Glomerular visceral epithelial cell (primary cell): ENCODE data around the gene NECTIN1.

ENCODE experiments used
- DNase-seq: peaks from one replicate; pipeline ENCODE4 v3.0.0-alpha.2; 2016; ENCODE audit errors: extremely low spot score

NECTIN1 gene

DNA sequence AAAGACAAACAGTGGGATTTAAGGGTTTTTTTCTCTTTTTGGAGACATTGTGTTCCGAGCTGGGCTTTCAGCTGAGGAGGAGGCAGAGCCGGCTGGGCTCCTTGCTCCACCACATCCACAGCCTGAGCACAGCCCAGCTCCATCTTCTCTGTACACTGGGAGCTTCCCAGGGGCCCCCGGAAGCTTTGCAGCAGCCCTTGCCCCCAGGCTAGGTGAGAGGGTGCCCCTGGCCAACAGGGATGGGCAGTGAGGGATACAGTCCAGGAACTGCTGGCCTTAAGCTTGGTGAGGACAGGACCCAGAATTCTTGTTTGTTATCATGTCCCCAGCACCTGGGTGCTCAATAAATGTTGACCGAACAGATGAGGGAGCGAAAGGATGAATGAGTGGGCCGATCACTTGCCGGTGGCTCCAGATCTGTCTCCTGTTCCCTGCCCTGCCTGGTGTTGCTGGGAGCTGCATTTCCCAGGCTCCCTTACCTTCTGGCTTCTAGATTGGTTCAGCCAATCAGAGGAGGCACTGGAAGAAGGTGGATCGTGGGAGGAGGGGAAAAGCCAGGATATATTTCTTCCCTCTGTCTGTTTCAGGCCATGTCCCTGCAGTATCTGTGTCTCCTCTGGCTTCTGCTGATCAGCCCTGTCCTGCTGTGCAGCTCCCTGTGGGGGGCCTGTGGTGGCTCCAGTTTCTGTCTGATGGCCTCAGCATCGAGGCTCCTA lies 26.5 kb upstream of the NECTIN1 start:
- no peak for DNase-seq

DNA sequence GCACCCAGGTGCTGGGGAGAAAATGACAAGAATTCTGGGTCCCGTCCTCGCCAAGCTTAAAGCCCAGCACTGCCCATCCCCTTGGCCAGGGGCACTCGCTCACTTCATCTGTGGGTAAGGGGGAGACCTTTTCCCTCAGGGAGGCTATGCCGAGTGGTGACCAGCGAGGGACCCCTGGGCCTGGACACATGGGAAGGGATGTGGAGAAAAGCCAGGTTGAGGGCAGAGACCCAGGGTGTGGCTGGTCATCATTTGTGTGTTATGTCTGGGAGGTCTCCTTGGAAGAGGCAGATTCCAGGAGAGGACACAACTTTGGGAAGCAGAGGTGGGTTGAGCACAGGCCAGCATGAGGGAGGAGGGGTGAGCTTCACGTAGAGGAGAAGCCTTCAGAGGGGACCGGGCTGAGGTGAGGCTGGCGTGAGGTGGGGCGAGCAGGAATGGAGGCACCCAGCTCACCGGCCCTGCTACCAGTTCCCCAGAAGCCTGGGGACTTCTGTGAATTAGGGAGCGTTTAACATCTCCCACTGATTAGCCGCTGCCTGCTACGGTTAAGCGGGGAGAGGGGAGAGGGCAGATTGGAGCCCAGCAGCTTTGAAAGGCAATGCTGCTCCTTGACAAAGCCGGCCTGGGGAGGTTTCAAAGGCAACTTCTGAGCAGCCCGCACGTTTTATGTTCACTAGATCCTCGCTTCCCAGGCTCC lies 25.8 kb upstream of the NECTIN1 start:
- DNase-seq, result no peak

- no peak for DNase-seq
Measured at GRCh38 chr11:119754199-119754598, 25.2 kb upstream of the NECTIN1 start.

GRCh38 chr11:119752946-119753345 lies 23.9 kb upstream of the NECTIN1 start:
- DNase-seq, result no peak

DNA sequence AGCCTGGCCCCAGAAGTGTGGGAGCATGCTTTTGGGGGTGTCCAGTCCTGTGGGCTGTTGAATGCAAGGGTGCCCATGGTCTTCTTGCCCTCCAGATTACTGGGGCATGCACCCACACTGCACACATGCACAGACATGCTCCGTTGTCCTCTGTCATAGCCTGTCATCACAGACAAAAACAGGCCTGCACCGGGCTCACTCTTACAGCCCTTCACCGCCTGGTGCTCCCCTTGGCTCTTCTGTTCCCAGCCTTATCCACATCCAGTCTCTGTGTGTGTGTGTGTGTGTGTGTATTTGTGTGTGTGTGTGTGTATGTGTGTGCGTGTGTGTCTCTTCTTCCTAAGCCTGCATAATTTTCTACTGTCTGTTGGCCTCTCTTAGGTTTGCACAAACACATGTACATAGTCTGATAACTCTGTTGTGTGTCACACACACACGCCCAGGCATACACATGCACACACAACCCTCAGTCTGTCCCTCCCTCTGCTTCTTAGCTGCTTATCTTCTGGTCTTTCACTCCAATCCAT lies 23.4 kb upstream of the NECTIN1 start:
- DNase-seq, result no peak

- no peak for DNase-seq
Measured at GRCh38 chr11:119750056-119750455, 21.1 kb upstream of the NECTIN1 start.

GRCh38 chr11:119749006-119749565 lies 20.1 kb upstream of the NECTIN1 start:
- DNase-seq, result no peak

DNA sequence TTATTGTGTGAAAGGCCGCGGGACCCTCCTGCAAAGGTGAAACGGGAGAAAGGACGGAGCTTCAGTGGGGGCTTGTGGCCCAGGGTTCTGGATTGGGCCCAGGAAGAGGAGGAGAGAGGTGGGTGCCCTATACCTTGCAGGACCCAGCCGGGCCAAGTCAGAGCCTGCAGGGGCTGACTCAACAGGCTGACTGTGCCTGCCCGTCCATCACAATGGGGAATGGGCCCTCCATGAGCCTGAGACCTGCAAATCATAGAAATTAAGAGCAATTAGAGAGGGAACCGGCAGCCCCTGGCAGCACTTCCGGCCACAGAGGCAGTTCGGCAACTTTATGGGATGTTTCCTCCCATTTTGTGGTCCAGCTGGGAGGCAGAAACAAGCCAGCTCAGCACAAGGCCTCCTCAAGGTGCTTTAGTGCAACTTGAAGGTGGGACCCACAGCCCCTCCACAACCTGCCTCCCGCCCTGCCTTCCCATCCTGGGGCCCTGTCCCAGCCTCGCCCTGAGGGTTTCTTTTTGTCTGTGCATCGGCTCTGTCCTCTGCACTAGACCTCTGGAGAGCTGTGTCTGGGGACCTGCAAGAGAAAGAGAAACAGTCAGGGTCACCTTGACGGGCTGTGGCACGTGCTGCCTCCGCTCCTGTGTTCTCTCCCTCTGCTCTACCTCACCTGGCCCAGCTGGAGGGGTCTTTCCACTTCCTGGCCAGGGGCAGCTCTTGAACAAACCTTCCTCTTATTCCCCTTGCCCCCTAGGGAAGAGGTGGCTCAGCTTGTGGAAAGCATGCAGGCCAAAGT lies 19.1 kb upstream of the NECTIN1 start:
- DNase-seq, result no peak

DNA sequence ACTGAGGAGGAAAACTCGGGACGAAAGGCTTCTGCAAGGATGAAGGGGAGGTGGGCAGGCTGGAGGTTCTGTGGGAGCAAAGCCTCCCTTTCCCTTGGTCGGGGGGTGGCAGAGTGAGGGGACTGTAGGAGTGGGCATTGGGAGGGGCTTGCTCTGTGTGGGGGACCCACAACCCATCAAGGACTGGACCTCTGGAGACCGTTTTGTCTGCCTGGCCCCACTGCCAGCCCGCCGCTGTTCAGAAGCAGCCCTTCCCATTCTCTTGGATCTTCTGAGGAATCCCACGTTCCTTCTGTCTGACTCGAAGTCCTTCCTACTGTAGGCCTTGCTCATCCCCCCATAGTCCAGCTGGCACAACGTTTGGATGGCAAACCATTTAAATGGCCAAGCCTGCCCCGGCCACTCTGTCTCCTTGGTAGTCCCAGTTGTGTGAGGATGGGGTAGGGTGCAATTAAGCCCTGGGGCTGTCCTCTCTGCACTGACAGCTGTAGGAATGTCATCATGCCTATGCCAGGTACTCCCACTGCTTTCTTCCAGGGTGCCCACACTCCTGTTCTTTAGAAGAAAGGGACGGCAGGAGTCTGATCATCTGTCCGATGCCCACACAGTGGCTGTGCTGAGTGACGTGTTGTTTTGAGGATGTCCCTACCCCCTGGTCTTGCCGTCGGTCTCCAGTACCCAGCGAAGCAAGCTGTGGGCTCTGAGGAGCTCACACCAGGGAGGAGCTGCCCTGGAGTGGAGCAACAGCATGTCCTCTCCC lies 17.0 kb upstream of the NECTIN1 start:
- no peak for DNase-seq

DNA sequence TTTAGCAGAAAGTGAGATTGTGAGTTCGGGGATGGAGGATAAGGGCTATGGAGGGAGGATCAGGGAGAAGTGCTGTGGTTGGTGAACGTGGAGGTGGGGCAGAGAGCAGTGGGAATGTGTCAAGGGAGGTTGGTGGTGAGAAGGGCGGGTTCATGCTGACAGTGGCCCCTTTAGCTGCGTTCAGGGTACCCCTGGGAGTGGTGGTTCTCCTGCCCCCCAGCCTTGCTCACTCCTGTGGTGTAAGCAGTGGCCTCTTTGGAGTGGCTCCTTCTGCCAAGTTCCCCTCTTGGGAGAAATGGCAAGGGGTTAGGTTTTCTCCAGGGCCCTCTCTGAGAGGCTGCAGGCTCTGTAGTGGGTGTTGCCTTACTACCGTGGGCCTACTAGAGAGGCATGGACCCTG lies 16.1 kb upstream of the NECTIN1 start:
- DNase-seq, result no peak

- DNase-seq, result no peak
Measured at GRCh38 chr11:119744577-119744976, 15.6 kb upstream of the NECTIN1 start.

DNA sequence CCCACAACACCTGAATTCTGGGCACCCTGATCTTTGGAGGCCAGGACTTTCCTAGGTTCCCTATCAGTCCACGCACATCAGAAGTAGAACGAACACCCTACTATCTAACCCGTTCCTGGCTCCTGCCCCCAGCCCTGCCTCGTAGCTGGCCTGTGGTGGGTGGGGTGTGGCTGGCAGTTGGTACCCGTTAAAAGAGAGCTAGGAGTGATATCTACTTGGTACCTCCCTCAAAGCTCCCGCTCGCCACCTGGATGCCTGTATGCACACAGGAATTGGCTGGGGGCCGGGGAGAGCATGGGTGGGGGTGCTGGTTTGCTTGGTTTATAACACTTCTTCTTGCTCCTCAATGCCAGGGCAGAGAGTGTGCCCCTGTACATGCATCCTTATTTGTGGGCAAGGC lies 14.0 kb upstream of the NECTIN1 start:
- DNase-seq, result no peak

GRCh38 chr11:119742263-119742861 lies 13.4 kb upstream of the NECTIN1 start:
- no peak for DNase-seq

DNA sequence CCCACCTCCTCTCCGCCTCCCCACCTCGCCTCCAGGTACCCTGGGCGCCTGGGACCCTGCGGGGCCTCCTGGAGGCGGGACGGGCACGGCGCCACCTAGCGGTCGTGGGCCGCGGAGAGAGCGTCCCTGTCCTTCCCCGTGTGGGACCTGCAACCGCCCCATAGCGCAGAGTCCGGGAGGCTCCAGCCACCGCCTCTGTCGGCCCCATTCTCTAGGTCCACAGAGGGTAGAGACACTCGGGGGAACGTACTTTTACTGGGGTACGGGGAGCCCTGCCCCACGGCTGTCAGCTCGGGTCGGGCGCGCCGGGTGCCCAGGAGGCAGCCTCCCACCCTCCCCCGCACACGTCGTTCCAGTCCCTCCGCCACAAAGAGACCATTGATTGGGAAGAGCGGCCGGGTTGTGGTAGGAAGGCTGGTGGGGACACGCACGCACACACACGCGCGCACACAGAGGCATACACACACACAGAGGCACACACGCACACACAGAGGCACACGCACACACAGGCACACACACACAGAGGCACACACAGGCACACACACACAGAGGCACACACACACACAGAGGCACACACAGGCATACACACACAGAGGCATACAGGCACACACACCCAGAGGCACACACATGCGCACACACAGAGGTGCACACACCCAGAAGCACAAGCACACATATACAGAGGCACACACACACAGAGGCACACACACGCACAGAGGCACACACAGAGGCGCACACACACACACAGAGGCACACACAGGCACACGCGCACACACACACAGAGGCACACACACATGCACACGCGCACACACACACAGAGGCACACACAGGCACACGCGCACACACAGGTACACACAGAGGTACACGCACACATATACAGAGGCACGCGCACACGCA lies 12.6 kb upstream of the NECTIN1 start:
- peak; percentile 36 for DNase-seq

- DNase-seq, result no peak
Measured at GRCh38 chr11:119739975-119740374, 11.0 kb upstream of the NECTIN1 start.

- DNase-seq, result no peak
Measured at GRCh38 chr11:119739021-119739703, 10.2 kb upstream of the NECTIN1 start.

- no peak for DNase-seq
Measured at GRCh38 chr11:119738059-119738439, 9.0 kb upstream of the NECTIN1 start.

DNA sequence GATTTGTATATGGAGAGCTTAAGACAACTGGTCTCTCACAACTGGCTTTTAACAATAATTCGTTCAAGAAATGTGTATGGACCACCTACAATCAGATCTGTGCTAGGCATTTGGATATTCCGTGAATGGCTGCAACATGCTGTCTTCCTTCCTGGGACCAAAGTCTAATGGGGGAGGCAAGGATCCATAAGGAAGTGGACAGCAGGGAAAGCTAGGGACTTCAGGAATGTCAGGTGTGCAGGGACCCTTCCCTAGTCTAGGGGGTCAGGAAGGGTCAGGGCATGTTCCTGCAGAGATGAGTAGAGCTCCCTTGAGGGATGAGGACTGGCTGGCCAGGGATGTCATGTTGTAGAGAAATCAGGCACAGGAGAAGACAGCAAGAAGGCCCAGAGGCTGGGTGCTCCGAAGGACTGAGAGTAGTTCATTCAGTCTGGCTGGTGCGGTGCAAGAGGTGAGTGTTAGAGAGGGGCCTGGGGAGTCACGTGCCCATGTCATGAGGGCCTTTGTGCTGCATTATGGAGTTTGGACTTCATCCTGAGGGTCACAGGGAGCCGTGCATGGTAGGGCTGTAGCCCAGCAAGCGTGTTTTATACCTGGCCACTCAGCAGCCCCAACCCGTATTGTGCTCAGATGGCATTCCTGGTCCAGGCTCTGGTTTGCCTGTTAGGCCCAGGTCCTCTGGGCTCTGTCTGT lies 8.5 kb upstream of the NECTIN1 start:
- DNase-seq, result no peak

GRCh38 chr11:119734788-119735187 lies 5.8 kb upstream of the NECTIN1 start:
- no peak for DNase-seq
